Measurements from ENCODE around the gene TADA2B.

Gene TADA2B, protein sequence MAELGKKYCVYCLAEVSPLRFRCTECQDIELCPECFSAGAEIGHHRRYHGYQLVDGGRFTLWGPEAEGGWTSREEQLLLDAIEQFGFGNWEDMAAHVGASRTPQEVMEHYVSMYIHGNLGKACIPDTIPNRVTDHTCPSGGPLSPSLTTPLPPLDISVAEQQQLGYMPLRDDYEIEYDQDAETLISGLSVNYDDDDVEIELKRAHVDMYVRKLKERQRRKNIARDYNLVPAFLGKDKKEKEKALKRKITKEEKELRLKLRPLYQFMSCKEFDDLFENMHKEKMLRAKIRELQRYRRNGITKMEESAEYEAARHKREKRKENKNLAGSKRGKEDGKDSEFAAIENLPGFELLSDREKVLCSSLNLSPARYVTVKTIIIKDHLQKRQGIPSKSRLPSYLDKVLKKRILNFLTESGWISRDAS

DNA sequence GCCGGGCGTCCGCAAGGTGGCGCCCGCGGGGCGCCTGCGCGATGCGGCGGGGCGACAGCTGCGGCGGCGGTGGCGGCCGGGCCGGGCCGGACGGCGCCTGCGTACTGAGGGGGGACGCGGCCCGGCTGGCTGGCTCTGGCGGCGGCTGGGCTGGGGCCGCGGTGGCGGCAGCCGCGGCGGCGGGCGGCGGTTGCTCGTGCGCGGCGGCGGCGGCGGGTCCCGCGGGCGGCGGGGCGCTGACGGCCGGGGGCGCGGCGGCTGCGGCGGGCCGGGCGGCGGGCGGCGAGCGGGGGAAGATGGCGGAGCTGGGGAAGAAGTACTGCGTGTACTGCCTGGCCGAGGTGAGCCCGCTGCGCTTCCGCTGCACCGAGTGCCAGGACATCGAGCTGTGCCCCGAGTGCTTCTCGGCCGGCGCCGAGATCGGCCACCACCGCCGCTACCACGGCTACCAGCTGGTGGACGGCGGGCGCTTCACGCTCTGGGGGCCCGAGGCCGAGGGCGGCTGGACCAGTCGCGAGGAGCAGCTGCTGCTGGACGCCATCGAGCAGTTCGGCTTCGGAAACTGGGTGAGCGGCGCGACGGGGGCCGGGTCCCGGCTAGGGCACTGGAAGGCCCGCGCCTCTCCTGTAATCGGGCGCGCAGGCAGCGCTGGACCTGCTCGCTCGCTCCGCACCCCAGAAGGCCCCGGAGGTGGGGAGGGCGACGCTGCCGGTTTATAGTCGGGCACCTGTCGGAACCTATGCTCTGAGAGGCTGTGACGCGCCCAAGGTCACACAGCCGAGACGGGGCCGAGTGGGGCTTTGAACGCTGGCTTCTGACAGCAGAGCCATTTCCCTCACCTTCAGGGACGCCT is at the start of gene TADA2B:
TADA2B (plus strand) TSS at position 89 of the 853 bp plus-strand sequence; CDS start at position 297, 208 bp downstream.
- peak; percentile 51 to 67 for DNase-seq

DNA sequence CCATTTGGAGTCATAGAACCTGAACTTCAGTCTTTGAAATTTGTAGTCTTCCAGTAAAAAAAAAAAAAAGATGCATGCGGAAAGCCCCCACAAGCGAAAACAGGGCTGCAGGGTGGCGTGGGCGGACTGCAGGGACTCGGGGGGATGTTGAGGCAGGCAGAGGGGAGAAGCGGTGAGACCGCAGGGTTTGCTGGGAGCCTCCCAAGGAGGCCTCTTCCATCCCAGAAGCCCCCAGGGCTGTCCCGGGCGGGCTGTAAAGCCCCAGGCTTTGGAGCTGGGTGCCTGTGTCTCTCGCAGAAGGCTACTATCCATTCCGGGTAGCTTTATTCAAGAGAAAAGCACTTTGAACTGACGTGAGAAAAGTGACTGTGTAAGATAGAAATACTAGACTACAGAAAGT is 46.7 kb upstream of the TADA2B start:
- DNase-seq = no peak

DNA sequence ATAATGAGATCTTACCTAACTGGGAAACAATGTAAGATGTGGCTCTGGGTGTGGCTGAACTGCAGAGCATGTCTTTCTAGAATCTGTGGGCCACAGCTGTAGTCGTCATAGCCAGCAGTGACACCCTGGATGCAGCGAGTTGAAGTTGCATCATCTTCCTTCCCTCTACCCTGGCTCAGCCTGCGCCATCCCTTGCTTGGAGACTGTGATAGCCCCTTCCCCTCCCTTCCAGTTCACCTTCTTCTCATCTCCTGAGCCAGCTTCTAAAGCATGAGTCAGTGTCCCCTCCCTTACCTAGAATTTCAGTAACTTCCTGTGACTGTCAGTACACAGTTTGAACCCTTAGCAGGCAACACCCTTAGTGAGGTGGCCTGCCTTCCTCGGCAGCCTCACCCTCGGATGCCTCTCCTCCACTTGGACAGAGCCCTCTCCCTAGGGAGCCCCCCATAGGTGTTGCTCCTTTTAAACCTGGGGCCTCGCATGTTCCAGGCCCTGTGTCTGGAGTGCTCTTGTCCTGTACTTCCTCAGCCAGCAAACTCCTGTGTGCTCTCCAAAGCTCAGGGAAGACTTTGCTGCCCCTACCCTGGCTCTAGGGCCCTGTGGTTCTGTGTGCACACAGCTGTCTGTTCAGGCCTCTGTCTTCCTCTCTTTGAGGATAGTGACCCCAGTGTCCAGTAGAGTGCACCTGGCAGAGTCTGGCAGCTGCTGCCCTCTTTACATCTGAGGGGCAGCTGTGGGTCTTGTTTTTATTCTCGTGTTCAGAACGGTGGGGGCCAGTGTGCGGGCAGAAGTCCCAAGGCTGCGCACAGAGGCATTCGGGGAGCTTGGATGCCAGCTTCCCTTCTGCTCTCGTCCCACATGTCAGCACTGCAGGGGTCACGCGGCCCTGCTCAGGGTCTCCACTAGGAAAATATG is 43.7 kb upstream of the TADA2B start:
- peak; percentile 25 to 30 for DNase-seq

DNA sequence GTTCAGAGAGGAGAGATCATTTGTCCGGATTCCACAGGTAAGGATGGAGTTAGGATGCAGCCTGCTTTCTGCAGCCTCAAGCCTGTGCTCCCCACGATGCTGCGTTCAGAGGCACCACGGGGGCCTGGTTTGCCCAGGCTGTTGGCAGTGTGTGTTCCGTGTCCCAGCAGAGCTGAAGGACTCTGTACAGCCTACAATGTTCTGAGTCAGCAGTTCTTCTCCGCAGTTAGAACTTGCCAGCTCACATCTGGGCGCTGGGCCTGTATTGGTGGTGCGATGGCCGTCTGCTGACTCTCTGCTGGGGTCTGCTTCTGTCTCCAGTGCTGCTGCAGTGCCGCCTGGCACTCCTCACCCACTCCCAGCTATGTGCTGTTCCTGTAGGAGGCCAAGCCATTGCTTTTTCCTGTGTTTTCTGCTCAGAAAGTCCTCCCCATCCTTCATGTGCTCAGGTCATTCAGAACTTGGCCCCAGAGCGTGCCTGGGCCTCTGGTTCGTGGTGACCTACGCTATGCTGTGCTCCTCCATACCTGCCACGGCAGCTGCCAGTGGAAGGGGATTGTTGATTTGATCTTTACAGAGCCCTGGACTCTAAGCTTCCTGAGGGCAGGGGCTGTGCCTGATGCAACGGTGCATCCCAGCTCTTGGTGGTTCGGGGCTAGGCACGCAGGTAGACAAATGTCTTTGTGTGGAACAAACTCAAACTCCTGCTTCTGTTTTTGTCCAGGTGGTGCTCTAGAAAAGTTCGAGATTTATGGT is 42.6 kb upstream of the TADA2B start:
- no peak for DNase-seq

DNA sequence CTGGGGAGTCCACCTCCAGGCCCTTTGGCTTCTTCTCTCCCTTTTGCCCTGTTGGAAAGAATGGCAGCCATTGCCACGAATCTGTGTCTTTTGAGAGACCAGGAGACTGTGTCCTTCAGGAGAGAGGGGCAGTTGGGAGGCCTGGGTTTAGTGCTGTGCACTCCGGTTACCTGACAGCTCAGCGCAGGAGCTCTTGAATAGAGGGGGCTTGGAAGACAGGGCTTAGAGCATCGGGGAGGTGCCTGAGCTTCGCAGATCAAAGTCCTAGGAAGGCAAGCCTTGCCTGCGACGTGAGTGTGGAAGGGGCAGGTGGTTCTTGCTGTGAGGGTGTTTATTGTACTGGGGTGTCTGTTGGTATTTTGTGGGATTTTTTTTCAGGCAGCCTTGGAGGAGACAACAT is 41.9 kb upstream of the TADA2B start:
- DNase-seq = no peak

DNA sequence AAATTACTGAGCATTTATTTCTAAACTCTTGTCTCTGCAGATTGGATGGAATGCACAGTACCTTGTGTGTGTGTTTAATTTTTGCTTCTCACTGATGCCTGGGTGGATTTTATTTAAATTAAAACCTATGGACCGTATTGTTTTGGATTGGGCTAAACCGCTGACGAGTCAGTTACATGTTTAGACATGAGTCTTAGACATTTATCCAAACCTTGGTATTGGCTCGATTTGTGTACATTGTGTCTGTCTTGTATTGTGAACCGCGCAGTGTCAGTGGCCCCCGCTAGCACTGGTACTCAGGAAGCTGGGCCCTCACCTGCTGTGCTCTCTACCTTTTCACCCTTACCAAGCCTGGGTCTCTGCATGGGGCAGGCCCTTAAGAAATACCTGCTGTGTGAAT is 40.8 kb upstream of the TADA2B start:
- DNase-seq = no peak

DNA sequence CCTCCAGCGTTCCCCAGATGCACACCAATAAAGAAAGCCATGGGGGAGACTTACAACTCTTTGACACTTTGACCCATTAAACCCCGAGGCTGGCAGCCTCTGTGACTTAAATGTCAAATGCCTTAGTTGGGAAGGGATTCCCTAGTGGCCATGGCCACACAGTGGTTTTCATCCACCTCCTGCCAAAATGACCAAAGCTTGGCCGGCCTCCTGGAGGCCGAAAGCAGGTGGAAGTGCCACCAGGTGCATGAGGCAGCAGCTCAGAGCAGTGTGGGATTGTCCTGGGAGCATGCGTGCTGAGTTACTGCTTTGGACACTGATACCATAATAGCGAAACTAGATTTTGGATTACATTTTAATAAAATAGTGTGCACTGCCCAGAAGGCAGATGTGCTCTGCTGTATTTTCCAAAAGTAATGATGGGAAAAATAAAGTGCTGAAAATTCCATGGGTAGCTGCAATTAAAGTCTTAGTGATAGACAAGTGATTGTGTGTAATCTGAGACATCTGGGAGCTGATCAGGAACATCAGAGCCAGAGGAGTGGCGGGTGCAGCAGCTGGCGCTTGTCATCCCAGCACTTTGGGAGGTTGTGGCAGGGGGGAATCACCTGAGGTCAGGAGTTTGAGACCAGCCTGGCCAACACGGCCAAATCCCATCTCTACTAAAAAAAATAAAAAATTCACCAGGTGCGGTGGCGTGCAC is 39.8 kb upstream of the TADA2B start:
- DNase-seq = no peak

DNA sequence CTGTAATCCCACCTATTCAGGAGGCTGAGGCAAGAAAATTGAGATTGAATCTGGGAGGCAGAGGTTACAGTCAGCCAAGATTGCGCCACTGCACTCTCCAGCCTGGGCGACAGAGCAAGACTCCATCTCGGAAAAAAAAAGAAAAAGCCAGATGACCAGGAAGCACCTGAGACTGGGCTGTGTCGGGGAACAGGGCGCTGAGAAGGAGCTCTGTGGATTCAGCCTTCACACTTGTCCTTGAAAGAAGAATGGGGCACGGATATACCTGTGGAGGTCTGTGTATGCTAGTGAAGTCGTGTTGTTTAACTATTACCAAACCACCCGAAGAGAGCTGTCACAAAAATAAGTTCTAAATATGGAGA is 39.3 kb upstream of the TADA2B start:
- DNase-seq = no peak

DNA sequence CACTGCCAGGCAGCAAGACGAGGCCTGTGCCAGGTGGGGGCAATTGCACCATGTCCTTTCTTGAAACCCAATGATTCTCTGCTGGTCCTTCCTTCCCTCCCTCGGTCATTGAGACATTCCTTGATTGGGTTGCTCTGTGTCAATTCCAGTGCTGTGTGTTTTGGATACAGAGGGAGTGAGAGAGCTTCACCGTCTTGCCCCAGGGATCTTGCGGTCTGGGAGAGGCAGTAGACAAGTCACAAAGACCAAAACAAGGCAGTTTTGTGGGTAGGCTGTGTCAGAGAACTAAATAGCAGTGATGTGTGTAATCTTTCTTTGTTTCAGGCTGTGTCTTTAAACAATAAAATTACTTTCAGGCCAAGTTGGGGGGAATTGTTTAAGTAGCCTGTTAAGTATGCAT is 38.8 kb upstream of the TADA2B start:
- DNase-seq = no peak

DNA sequence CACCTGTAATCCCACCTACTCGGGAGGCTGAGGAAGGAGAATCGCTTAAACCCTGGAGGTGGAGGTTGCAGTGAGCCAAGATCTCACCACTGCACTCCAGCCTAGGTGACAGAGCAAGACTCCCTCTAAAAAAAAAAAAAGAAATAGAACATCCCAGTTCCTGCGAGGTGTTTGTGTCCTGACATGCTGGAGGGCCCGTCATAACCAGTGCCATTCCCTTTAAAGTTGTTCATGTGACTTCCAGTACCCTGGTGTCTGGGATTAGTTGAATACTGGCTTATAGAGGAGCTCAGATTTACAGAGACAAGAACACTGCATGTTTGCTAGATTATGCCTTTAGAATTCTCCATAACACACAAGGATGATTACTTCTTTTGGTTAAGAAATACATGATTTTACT is 37.6 kb upstream of the TADA2B start:
- DNase-seq = no peak

DNA sequence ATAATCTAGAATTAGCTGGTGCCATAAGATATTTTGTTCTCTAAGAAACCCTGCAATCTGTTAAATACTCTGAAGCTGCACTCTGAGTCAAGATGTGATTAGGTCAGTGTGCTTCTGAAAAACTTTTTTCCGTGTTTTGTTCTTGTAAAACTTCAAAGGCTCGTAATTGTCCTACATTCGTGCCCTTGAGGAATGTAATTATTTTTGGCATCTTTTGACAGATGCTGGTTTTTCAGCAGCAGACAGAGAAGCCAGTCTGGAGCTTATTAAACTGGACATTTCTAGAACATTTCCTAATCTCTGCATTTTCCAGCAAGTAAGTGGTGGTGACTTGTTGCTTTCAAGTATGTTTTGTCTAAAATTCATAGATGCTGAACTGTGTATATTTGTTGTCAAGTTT is 36.8 kb upstream of the TADA2B start:
- DNase-seq = no peak

DNA sequence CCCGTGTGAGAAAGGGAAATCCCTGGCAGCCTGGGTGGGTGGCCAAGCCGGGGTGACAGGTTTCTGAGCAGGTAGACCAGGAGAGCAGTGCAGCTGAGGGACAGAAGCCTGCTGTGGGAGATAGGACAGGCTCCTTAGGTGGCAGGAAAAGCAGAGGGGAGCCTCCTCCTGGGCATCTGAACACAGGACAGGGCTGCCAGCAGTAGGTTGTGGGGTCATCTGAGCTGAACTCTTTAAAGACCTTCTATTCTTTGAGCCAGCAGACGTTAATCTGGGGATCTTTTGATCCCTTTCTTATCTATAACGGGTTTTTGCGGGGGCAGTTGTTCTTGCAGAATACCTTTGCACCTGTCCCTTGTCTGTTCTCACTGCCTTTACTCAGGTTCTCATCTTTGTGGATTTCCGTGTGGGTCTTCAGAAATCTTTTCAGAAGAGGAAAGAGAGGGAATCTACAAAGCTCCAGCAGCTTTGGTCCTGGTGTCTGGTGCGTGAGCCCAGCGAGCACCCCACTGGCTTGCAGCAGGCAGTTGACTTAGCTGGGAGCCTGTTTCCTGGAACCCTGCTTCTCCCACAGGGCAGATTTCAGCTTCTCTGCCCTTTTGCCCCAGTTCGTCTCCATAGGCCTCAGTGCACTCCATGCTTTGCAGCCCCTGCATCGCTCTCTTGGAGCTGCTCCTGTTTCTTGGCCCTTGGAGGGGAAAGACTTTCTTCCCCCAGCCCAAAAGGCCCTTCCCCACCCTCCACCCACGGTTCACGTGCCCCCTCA is 35.8 kb upstream of the TADA2B start:
- no peak for DNase-seq

DNA sequence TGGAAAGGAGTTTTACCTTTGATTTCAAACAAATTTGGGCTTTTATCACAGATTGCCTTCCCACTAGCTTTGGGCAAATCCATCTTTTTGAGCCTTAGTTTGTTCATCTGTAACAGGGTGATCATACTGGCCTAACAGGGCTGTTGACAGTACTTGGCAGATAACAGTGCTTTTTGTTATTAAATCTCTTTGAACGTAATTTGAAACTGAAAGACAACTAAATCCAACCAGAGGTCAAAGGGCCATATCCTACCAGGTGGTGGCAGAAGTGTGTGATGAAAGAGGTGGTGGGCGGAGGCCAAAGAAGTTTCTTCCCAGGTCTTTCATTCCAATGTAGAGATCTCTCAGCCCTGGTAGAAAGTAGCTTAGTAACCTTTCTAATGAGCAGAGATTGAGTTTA is 35.2 kb upstream of the TADA2B start:
- no peak for DNase-seq

DNA sequence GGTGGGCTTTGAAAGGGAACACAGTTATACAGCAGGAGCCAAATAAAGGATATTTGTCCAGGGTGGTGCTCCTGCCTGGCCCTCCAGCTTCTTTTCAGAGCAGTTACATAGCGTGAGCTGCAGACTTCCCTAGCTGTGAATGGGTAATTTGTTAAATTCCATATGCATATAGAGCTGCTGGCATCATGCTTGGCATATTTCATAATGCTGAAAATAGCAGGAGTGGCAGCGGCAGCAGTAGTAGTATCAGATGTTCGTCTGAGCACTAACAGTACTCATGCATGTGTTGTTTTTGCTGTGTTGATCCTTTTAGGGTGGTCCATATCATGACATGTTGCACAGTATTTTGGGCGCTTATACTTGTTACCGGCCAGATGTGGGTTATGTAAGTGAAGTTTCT is 33.6 kb upstream of the TADA2B start:
- no peak for DNase-seq

DNA sequence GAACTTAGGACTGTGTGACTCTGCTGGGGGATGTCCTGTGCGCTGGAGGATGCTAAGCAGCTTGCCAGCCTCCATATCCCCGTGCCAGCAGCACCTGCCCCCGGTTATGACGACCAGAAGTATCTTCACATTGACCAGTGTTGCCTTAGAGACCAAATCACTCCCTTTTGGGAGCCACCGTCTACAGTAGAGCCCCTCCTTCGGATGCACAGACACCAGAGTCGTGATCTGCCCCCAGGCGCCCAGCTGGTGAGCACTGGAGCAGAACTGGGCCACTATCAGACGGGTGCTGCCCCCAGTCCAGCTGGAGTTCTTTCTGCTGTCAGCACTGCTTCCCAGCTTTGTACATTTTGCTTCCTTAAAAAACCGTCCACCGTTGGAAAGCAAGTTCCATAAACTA is 30.0 kb upstream of the TADA2B start:
- no peak for DNase-seq

DNA sequence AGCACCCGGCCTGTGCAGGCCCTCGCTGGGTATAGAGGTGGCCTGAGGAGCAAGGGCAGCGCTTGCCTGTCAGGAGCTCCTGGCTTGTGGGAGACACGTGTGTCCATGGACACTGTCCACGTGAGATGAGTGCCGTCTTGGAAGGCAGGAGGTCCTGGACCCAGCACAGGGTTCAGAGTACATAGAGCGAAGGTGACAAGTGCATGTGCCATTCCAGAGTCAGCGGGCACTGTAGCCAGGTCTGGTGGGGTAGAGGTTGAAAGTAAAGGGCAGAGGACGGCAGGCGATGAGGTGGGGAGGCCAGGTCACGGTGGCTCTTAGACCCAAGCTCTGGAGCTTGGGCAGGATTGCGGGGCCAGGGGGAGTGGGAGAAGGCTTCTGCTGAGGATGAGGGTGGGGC is 28.4 kb upstream of the TADA2B start:
- no peak for DNase-seq

DNA sequence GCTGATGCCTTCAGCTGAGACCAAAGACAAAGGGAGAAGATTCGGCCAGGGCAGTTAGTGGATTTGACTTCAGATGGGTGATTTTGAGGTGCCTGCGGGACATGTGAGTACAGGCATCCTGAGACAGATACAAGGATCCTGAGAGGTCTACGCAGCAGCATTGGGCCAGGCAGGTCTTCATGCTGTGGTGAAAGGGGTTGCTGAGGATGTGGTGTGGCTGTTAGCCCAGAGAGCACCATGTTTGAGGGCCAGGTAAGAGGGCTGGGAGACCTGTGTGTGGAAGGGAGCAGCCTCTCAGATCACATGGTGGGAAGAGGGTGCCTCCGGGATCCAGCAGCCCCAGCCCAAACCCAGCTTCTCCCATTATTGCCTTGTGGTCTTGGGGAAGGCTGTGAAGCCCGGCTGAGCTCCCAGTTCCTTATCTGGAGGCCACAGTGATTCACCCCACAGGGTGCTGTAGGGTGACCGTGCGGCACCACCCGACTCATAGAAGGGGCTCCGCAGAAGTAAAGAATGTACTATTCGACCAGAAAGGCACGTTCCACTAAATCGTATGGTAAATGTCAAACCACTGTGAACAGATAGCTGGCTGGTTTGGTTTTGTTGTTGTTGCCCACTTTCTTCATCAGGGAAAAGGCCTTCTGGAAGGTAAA is 27.7 kb upstream of the TADA2B start:
- no peak for DNase-seq

DNA sequence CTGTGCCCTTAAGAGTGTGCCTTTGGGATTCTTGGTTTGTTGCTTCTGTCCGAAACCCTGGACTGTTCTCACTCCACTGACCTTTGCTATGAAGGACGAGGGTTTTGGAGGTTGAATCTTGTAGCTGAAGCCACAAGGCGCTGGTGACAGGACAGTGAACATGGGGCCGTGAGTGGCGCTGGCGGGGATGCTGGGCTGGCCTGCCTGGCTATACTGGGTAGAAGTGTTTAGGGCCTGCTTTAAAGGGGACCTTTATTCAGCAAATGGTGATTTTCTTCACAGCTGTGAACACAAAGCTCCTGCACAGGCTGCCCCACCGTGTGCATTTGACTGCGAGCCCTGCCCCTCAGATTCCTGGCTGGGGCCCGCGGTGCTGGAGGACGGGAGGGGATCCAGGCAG is 27.1 kb upstream of the TADA2B start:
- DNase-seq = no peak

DNA sequence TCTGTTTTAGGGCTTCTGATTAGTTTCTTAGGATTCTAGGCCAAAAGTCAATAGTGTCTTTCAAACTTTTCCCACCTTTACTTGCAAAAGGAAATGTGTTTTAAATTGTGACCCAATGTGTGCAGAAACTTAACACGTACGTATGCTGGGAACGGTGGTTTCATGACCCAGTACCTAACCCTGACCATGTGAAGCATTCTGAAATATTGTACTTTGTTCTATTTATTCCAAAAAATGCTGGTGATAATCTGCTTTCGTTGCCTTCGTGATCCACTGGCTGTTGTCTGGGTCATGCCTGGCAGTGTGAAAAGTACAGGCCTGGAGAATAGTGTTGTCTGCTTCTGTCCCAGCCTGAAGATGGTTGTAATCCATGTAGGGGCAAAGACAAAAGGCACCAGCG is 26.7 kb upstream of the TADA2B start:
- DNase-seq = no peak

DNA sequence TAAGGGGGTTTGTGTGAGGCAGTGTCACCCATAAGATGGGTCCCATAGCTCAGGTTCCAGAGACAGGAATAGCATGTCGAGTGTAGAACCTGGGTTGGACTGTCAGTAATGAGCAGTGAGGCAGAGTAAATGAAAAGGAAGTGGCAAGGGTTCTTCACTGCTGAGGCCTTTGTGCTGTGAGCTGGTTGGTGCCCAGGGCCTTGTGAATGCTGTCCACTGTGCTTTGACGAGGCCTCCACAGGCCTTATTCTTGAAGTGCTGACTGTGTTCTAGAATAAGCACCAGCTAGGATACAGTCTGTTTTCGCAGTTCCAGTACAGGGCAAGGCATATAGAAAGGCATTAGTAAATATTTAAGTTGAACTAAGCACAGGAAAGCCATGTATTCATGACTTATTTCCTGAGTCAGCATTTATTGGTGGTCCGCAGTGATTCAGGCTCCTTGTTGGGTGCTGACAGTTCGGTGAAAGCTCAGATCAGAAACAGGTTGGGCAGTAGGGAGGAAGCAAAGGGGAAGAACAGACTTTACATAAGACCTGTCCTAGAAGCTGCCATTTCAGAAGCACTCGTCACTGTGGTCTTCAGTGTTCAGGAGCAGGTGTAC is 25.6 kb upstream of the TADA2B start:
- DNase-seq = no peak
